KOPT-K1 (cell line): ENCODE measurements around the gene FLRT2.

Experiments used
- H3K27ac ChIP-seq: fragments of 200-600 bp; sonication (generic); 2 replicates; pipeline ENCODE4 v1.5.1; 2016; ENCODE audit warnings: antibody characterized with exemption, mild to moderate bottlenecking, low read depth, low read length; ENCODE audit not compliant: poor library complexity, severe bottlenecking
- H3K36me3 ChIP-seq: fragments of 200-600 bp; sonication (generic); 2 replicates; pipeline ENCODE4 v1.5.1; 2017; ENCODE audit warnings: antibody characterized with exemption, mild to moderate bottlenecking, low read length, moderate library complexity; ENCODE audit not compliant: insufficient read depth
- H3K9me3 ChIP-seq: fragments of 200-600 bp; sonication (generic); 2 replicates; pipeline ENCODE4 v1.5.1; 2017; ENCODE audit warnings: antibody characterized with exemption, low read length, mild to moderate bottlenecking; ENCODE audit not compliant: insufficient read depth, poor library complexity, severe bottlenecking

The FLRT2 gene

DNA sequence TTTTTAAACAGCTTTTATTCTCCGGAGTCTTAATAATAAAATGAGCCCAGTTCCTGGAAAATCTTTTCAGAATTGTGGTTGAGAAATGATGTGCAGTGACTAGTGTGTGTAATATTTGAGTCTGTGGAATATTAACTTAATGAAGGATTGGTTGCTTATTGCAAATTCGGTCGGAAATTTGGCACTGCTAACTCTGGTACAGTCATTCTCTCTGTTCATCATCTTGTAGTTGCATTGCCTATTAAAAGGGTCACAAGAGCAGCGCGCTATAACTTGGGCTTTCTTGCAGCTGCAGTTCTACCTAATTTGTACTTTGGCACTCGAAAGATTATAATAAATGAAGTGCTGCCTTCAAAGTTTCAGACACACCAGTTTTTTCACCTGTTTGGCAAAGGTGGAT, 146.0 kb downstream of the FLRT2 start:
- H3K27ac ChIP-seq, result no peak overlapping the region

DNA sequence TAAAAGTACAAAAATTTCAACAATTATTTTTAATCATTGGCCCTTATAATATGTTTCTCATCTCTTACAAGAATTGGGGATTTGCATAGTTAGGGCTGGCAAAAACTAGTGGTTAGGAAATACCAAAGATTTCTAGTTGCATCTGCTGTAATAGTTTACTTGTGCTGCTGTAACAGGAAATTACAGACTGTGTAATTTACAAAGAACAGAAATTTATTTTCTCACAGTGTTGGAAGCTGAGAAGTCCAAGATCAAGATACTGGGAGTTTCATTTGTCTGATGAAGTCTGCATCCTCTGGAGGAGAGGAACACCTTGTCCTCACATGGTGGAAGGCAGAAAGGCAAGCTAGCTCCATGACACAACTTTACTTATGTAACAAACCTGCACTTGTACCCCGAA, 157.0 kb downstream of the FLRT2 start:
- H3K36me3 ChIP-seq, result no peaks in the 10 kb centered on the region
- H3K27ac ChIP-seq, result no peak overlapping the region

More for the DNA sequence above, 146.0 kb downstream of the FLRT2 start:
- no peaks in the 10 kb centered on the region for H3K36me3 ChIP-seq
- H3K9me3 ChIP-seq, result no peaks in the 10 kb centered on the region

DNA sequence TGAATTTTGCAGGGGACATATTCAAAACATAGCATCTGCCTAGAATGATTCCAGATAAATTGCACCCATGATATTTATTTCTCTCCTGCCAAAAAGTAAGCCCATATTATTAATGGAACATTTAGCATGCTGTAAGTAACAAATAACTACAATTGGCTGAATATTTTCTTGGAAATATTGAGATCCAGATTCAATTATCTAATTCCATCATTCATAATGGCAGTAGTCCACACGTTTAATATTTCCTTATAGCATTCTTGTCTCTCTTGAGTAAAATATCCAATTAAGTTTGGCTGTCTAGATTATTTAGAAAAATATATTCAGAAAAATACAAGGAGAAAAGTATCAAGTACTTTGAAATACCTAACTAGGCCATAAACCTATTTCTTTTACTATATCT, 157.5 kb downstream of the FLRT2 start:
- no peaks in the 10 kb centered on the region for H3K9me3 ChIP-seq
- H3K27ac ChIP-seq, result no peak overlapping the region
- H3K36me3 ChIP-seq, result no peaks in the 10 kb centered on the region

More for the DNA sequence above, 157.0 kb downstream of the FLRT2 start:
- H3K9me3 ChIP-seq, result no peaks in the 10 kb centered on the region

DNA sequence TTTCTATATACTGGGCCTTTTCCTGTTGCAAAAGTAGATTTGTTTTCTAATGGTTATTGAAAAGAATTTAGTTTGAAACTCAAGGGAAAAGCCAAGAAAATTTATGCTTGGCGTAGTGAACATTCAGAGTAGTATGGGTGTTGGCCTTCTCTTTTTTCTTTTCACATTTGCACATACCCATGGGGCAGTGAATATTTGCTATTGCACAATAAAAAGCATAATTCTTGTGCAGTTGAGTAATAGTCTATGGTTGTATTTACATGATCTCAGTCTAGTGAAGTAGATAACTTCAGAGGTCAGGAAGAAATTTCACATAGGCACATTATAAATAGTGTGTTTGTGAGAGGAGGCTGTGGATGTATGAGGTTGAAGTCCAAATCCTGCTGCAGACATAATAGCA, 158.1 kb downstream of the FLRT2 start:
- Histone ChIP-seq H3K36me3 (no peaks in the 10 kb centered on the region), H3K9me3 (no peaks in the 10 kb centered on the region), H3K27ac (no peak overlapping the region)

DNA sequence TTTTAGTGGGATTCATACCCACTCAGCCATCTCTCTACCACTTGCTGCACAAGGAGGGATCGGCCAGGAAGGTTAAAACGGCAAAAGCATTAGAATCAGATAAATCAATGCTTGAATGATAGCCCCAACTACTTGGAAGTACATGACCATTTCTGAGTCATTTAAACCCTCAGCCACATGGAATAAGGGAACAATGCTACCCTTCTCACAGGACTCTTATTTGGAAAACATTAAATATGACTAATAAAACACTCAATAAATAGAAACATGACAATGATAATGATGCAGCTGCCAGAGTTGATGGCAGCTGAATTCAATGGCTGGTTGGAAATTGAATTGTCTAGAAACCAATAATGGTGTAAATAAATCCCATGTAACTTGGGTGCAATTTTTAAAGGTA, 165.4 kb downstream of the FLRT2 start:
- Histone ChIP-seq H3K9me3 (no peaks in the 10 kb centered on the region), H3K27ac (no peak overlapping the region), H3K36me3 (no peaks in the 10 kb centered on the region)

DNA sequence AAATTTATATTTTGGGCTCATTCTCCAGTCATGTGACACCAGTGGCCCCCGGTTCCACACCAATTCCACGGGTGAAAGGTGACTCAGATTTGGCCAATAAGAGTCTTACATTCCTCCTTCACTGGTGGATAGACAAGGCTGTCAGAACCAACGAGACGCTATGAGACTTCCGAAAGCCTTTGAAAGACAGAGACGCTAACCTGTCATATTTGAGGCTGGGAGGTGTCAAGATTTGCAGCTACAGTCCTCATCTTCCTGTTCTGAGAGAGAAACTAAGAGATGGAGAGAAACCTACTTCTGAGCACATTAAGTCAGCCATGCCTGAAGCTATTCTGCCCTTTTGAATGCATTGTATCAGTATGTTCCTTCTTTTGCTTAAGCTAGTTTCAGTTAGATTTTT, 171.2 kb downstream of the FLRT2 start:
- Histone ChIP-seq H3K36me3 (no peaks in the 10 kb centered on the region), H3K27ac (no peak overlapping the region), H3K9me3 (no peaks in the 10 kb centered on the region)

DNA sequence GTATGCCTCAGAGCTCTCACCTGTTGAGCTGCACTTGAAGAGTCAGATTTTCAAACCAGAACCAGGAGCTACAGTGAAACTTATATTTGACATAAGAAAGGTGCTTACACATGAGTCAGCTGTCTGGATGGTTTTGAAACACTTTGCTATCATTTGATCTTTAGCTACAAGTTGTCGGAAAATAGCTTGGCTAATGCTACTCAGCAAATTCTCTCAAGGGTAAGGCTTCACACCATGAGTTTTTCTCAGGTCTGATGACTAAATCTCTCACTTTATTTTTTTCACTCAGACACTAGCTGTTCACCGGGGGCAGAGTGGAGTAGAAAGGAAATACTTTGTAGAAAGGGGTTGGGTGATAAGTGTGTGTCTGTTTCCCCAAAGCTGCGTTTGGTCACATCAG, 171.8 kb downstream of the FLRT2 start:
- H3K36me3 ChIP-seq, result no peaks in the 10 kb centered on the region
- H3K9me3 ChIP-seq, result no peaks in the 10 kb centered on the region
- no peak overlapping the region for H3K27ac ChIP-seq

DNA sequence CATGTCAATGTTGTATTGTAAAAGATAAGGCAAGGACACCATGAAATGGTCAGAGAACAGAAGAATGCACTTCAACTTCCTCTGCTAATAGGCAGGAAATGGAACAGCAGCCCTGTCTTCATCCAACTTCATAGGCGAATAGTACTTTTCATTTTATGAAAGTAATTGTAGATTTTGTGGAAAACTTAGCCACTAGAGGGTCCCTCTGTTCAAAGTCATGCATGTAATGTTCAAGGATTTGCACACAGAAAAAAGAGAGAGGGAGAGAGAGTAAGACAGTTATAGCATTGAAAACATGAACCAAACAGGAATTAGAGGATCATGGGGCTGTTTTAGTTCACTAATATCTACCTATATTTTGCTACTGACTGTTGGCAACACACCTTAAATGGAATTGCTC, 172.2 kb downstream of the FLRT2 start:
- Histone ChIP-seq H3K9me3 (no peaks in the 10 kb centered on the region), H3K27ac (no peak overlapping the region), H3K36me3 (no peaks in the 10 kb centered on the region)

DNA sequence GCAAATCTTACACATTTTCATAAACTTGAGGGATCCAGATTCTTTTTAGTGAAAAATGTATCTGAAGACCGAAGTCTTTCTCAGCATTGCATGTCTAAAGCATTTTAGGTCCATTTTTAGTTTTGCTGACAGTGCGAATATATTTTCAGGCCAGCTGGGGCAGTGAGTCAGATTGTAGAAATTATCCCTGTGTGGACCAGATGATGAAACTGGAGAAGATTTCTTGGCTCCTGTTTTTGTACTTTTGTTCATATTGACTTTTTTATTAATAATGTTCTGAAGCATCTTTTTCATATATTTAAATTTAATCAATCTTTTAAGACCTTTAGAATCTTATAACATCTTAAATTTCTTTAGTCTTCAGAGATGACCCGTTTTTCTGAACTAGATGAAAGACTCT, 173.1 kb downstream of the FLRT2 start:
- H3K9me3 ChIP-seq, result no peaks in the 10 kb centered on the region
- no peaks in the 10 kb centered on the region for H3K36me3 ChIP-seq
- H3K27ac ChIP-seq, result no peak overlapping the region
